Immature natural killer cell (primary cell): ENCODE data around the gene PPFIA3. TPM values are rescaled to one million over a fixed set of nuclear protein-coding genes. Genes with fewer than 3 reads are reported as not detected.

Source experiments
- DNase-seq, 3 donors: peaks; one replicate each; pipeline ENCODE4 v3.0.0; 2022; ENCODE audit warnings: mixed read lengths in 1 of 3
- H3K27ac Mint-ChIP-seq, 6 donors: one replicate each; pipeline ENCODE4 v1.8.0; 2020; ENCODE audit warnings: mixed read lengths in 6 of 6, mild to moderate bottlenecking in 5 of 6, inconsistent platforms in 4 of 6, moderate library complexity in 3 of 6
- H3K27me3 Mint-ChIP-seq, 3 donors: one replicate each; pipeline ENCODE4 v1.8.0; 2020 to 2021; ENCODE audit warnings: low read depth in 3 of 3, mild to moderate bottlenecking in 3 of 3, mixed read lengths in 3 of 3, moderate library complexity in 3 of 3, inconsistent platforms in 1 of 3
- H3K36me3 Mint-ChIP-seq, 3 donors: one replicate each; pipeline ENCODE4 v1.8.0; 2020; ENCODE audit warnings: mixed read lengths in 3 of 3, inconsistent platforms in 2 of 3, mild to moderate bottlenecking in 2 of 3
- H3K4me1 Mint-ChIP-seq, 2 donors: one replicate each; pipeline ENCODE4 v1.8.0; 2020; ENCODE audit warnings: inconsistent platforms in 2 of 2, mild to moderate bottlenecking in 2 of 2, mixed read lengths in 2 of 2, moderate library complexity in 1 of 2
- H3K4me3 Mint-ChIP-seq, 5 donors: one replicate each; pipeline ENCODE4 v1.8.0; 2020; ENCODE audit warnings: mild to moderate bottlenecking in 5 of 5, mixed read lengths in 5 of 5, inconsistent platforms in 3 of 5, moderate library complexity in 3 of 5
- H3K9me3 Mint-ChIP-seq, 6 donors: one replicate each; pipeline ENCODE4 v1.8.0; 2020; ENCODE audit warnings: mild to moderate bottlenecking in 6 of 6, mixed read lengths in 6 of 6, inconsistent platforms in 4 of 6, moderate library complexity in 3 of 6
- polyA plus RNA-seq, 3 donors: library from polyadenylated mRNA; unstranded; fragments of 300-500 nt; fragmentation: Illumina TruSeq; gene quantifications; one replicate each; pipeline ENCODE4 v1.2.3, GENCODE V29; 2021

Gene PPFIA3
- polyA plus RNA-seq, 3 donors from 2014 or later = 0.07 to 0.58 TPM; not detected in 1

DNA sequence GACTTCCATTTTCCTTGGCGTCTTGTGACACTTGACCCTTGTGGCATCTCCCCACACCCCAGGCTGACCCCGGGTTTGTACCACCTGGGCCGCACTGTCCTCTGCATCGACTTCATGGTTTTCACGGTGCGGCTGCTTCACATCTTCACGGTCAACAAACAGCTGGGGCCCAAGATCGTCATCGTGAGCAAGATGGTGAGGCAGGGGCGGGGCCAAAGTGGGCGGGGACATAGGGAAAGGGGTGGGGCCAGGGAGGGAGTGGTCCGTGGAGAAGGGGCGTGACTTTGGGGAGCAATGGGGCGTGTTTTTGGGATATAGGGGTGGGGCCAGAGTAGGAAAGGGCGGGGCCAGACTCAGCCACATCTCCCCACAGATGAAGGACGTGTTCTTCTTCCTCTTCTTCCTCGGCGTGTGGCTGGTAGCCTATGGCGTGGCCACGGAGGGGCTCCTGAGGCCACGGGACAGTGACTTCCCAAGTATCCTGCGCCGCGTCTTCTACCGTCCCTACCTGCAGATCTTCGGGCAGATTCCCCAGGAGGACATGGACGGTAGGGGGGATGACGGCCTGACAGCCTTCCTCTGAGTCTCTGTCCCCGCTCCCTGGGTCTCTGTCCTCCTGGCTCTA, 81.0 kb downstream of the PPFIA3 start:
- no peaks in the 10 kb centered on the region for H3K4me1 Mint-ChIP-seq
- H3K4me3 Mint-ChIP-seq = no peak overlapping the region
- no peaks in the 10 kb centered on the region for H3K9me3 Mint-ChIP-seq
- peaks cover 0 to 13% (median 2%) of the 10 kb centered on the region in 3 donors for H3K27me3 Mint-ChIP-seq
- H3K27ac Mint-ChIP-seq = no peak overlapping the region
- no peak for DNase-seq
- no peaks in the 10 kb centered on the region for H3K36me3 Mint-ChIP-seq

Other genes with a start within 250 kb of the PPFIA3 start
- 100 to 1,000 TPM in 1 of 3 donors, 10 to 100 TPM in 2; 41.7 to 149 (median 48.8) TPM for gene PPP1R15A, start 247.1 kb upstream of the PPFIA3 start, polyA plus RNA-seq
- not detected for gene TULP2, start 220.8 kb upstream of the PPFIA3 start, polyA plus RNA-seq
- gene NUCB1, start 219.2 kb upstream of the PPFIA3 start, polyA plus RNA-seq = 100 to 1,000 TPM in 1 of 3 donors, 10 to 100 TPM in 2; 76.7 to 219 (median 89.7) TPM
- gene DHDH, start 185.8 kb upstream of the PPFIA3 start, polyA plus RNA-seq = 1 to 10 TPM in 1 of 3 donors, not detected in 2; 1.3 TPM
- 100 to 1,000 TPM in 2 of 3 donors, 10 to 100 TPM in 1; 88.6 to 137 (median 106) TPM for gene BAX, start 164.7 kb upstream of the PPFIA3 start, polyA plus RNA-seq
- 1,000 to 10,000 TPM; 3,472 to 4,403 (median 4,065) TPM for gene FTL, start 154.2 kb upstream of the PPFIA3 start, polyA plus RNA-seq
- 10 to 100 TPM; 16.0 to 40.3 (median 32.9) TPM for gene GYS1, start 126.2 kb upstream of the PPFIA3 start, polyA plus RNA-seq
- gene RUVBL2, start 125.7 kb upstream of the PPFIA3 start, polyA plus RNA-seq = 10 to 100 TPM; 64.0 to 72.7 (median 64.2) TPM
- not detected for gene LHB, start 102.5 kb upstream of the PPFIA3 start, polyA plus RNA-seq
- gene CGB3, start 95.2 kb upstream of the PPFIA3 start, polyA plus RNA-seq = not detected
- not detected for gene CGB2, start 87.7 kb upstream of the PPFIA3 start, polyA plus RNA-seq
- not detected for gene CGB1, start 82.6 kb upstream of the PPFIA3 start, polyA plus RNA-seq
- not detected for gene CGB5, start 75.7 kb upstream of the PPFIA3 start, polyA plus RNA-seq
- gene CGB8, start 70.4 kb upstream of the PPFIA3 start, polyA plus RNA-seq = not detected
- not detected for gene CGB7, start 61.8 kb upstream of the PPFIA3 start, polyA plus RNA-seq
- gene NTF4, start 54.7 kb upstream of the PPFIA3 start, polyA plus RNA-seq = not detected
- gene KCNA7, start 46.8 kb upstream of the PPFIA3 start, polyA plus RNA-seq = not detected
- 10 to 100 TPM; 42.6 to 84.4 (median 48.8) TPM for gene SNRNP70, start 34.1 kb upstream of the PPFIA3 start, polyA plus RNA-seq
- 1 to 10 TPM; 3.2 to 6.9 (median 5.6) TPM for gene LIN7B, start 5.2 kb upstream of the PPFIA3 start, polyA plus RNA-seq
- gene C19orf73, start 401 bp upstream of the PPFIA3 start, polyA plus RNA-seq = 1 to 10 TPM; 2.6 to 5.5 (median 3.6) TPM
- gene HRC, start 35.9 kb downstream of the PPFIA3 start, polyA plus RNA-seq = not detected
- under 1 TPM in 1 of 3 donors, not detected in 2; 0.17 TPM for gene TRPM4, start 38.2 kb downstream of the PPFIA3 start, polyA plus RNA-seq
- gene SLC6A16, start 205.6 kb downstream of the PPFIA3 start, polyA plus RNA-seq = 1 to 10 TPM; 3.0 to 9.0 (median 4.4) TPM
- gene CD37, start 215.9 kb downstream of the PPFIA3 start, polyA plus RNA-seq = 100 to 1,000 TPM; 104 to 179 (median 106) TPM
- gene TEAD2, start 242.9 kb downstream of the PPFIA3 start, polyA plus RNA-seq = not detected
- not detected for gene DKKL1, start 244.3 kb downstream of the PPFIA3 start, polyA plus RNA-seq